ENCODE data around the gene FAM76B.

The FAM76B gene

DNA sequence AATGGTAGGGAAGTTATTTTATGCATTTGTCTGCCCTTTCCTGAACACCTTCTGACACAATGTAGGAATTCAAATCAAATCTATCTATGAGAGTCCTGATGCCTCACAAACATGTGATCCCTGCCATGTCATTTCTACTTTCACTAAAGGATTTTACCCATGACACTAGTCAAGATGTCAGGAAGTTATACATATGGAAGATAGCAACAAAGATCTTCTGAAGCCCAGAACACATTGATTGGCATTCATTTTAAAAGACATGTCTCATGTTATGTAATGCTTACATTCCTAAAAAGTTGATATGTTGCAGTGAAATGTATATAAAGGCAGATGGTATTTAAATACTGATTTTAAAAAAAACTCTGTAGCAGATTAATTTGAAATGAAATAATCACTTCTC lies 61.5 kb downstream of the FAM76B start:
- DNase-seq = no peak

- no peak for DNase-seq
Measured at GRCh38 chr11:95727620-95728019, 62.0 kb downstream of the FAM76B start.

GRCh38 chr11:95727111-95727510 lies 62.5 kb downstream of the FAM76B start:
- no peak for DNase-seq

GRCh38 chr11:95725196-95725595 lies 64.4 kb downstream of the FAM76B start:
- DNase-seq = no peak

GRCh38 chr11:95723361-95723942 lies 66.1 kb downstream of the FAM76B start:
- no peak for DNase-seq

GRCh38 chr11:95720195-95720594 lies 69.4 kb downstream of the FAM76B start:
- peak in 1 of 2 donors; percentile 16 for DNase-seq
